B cell (primary cell): ENCODE measurements around the gene MTMR4. TPM values are rescaled to one million over a fixed set of nuclear protein-coding genes. Genes with fewer than 3 reads are reported as not detected.

Experiments used
- ATAC-seq: fragments of 200-7000 bp; cut with Tn5 transposase; one replicate; pipeline ENCODE4 v1.10.0; 2021; ENCODE audit warnings: low read depth, mild to moderate bottlenecking, moderate number of reproducible peaks, moderate library complexity
- CTCF ChIA-PET: fragments of 350-600 bp; sonication (Branson Sonifier 250); formaldehyde crosslinking; loops from one replicate; lab custom pipeline; 2021; ENCODE audit warnings: antibody characterized with exemption, inconsistent platforms; lab: Charles Lee
- POLR2A ChIA-PET: fragments of 350-600 bp; sonication (Branson Sonifier 250); formaldehyde crosslinking; loops from one replicate; lab custom pipeline; 2021; ENCODE audit warnings: antibody characterized with exemption; lab: Charles Lee
- DNase-seq: peaks from one replicate; pipeline ENCODE4 v3.0.0; 2013
- H2AFZ ChIP-seq: 2 replicates; pipeline ENCODE4 v1.6.1; 2012; ENCODE audit warnings: mild to moderate bottlenecking, low read depth, low read length; ENCODE audit not compliant: insufficient read depth, poor library complexity, severe bottlenecking
- H3K27ac ChIP-seq, 2 donors: 1 replicate in 1 of 2; 2 replicates in 1 of 2; pipeline ENCODE4 v1.5.1; 2012 to 2013; ENCODE audit warnings: low read length in 2 of 2, mild to moderate bottlenecking in 2 of 2, moderate library complexity in 1 of 2
- H3K27me3 ChIP-seq, 4 experiments: fragments of 200-600 bp in 1 of 4; sonication (generic) in 1 of 4; replicated peaks in 1 of 4; 1 replicate in 2 of 4; 2 replicates in 2 of 4; pipeline versions ENCODE4 v1.6.1 to v1.7.0; 2013 to 2016; ENCODE audit warnings: low read length in 3 of 4, mild to moderate bottlenecking in 2 of 4, mixed read lengths in 1 of 4, moderate library complexity in 1 of 4; ENCODE audit not compliant: insufficient read depth in 4 of 4, control insufficient read depth in 3 of 4; ENCODE audit errors: control extremely low read depth in 1 of 4
- H3K36me3 ChIP-seq, 2 experiments: replicated peaks in 1 of 2; 1 replicate in 1 of 2; 2 replicates in 1 of 2; pipeline versions ENCODE4 v1.6.1 to v1.7.1; 2013; ENCODE audit warnings: low read length in 1 of 2; ENCODE audit not compliant: insufficient read depth in 2 of 2, control insufficient read depth in 1 of 2; ENCODE audit errors: control extremely low read depth in 1 of 2, extremely low read depth in 1 of 2
- H3K4me1 ChIP-seq, 2 donors: fragments of 200-600 bp in 1 of 2; sonication (generic) in 1 of 2; 1 replicate in 1 of 2; 2 replicates in 1 of 2; pipeline versions ENCODE4 v1.5.1 to v1.6.1; 2013 to 2017; ENCODE audit warnings: low read length in 2 of 2; ENCODE audit not compliant: control insufficient read depth in 2 of 2, insufficient read depth in 2 of 2
- H3K4me2 ChIP-seq: replicated peaks from 2 replicates; pipeline ENCODE3; 2012; ENCODE audit warnings: mild to moderate bottlenecking, low read depth, low read length; ENCODE audit not compliant: poor library complexity, severe bottlenecking
- H3K4me3 ChIP-seq, 5 experiments: fragments of 200-600 bp in 1 of 5; sonication (generic) in 1 of 5; 1 replicate in 3 of 5; 2 replicates in 2 of 5; pipeline versions ENCODE4 v1.5.1 to v1.7.0; 2011 to 2016; ENCODE audit warnings: low read length in 4 of 5, mild to moderate bottlenecking in 4 of 5, low read depth in 2 of 5, control low read depth in 1 of 5, moderate library complexity in 1 of 5; ENCODE audit not compliant: insufficient read depth in 1 of 5; ENCODE audit errors: control extremely low read depth in 1 of 5, extremely low read depth in 1 of 5
- H3K79me2 ChIP-seq: fragments of 200-600 bp; sonication (generic); one replicate; pipeline ENCODE4 v1.6.0; 2016; ENCODE audit warnings: low read length; ENCODE audit not compliant: control insufficient read depth, insufficient read depth
- H3K9ac ChIP-seq: fragments of 200-600 bp; sonication (generic); 2 replicates; pipeline ENCODE4 v1.6.1; 2017; ENCODE audit warnings: mild to moderate bottlenecking, low read length, moderate library complexity
- H3K9me3 ChIP-seq, 3 donors: one replicate each; pipeline versions ENCODE4 v1.6.1 to v1.7.1; 2013; ENCODE audit warnings: low read length in 2 of 3; ENCODE audit not compliant: control insufficient read depth in 2 of 3, insufficient read depth in 1 of 3; ENCODE audit errors: control extremely low read depth in 1 of 3
- H4K20me1 ChIP-seq: 2 replicates; pipeline ENCODE4 v1.6.0; 2012; ENCODE audit warnings: mild to moderate bottlenecking, low read length; ENCODE audit not compliant: insufficient read depth, control insufficient read depth, poor library complexity, severe bottlenecking
- H3K27ac Mint-ChIP-seq: one replicate; pipeline ENCODE4 v1.8.0; 2021; ENCODE audit warnings: mixed read lengths
- H3K27me3 Mint-ChIP-seq: one replicate; pipeline ENCODE4 v1.8.0; 2021; ENCODE audit warnings: mixed read lengths
- H3K4me1 Mint-ChIP-seq: one replicate; pipeline ENCODE4 v1.8.0; 2021; ENCODE audit warnings: mixed read lengths
- H3K4me3 Mint-ChIP-seq: one replicate; pipeline ENCODE4 v1.8.0; 2021; ENCODE audit warnings: mixed read lengths
- H3K9me3 Mint-ChIP-seq: one replicate; pipeline ENCODE4 v1.8.0; 2022; ENCODE audit warnings: mixed read lengths; ENCODE audit not compliant: insufficient read depth
- CTCF ChIP-seq: fragments of 200-600 bp; IDR thresholded peaks from one replicate; pipeline ENCODE4 v1.8.0; 2022; ENCODE audit warnings: antibody characterized with exemption, mild to moderate bottlenecking
- EZH2 ChIP-seq: IDR thresholded peaks from 2 replicates; pipeline ENCODE4 v1.6.1; 2012; ENCODE audit warnings: borderline replicate concordance, low read depth, mild to moderate bottlenecking, moderate library complexity, low read length; ENCODE audit not compliant: insufficient read depth, poor library complexity, severe bottlenecking
- WGBS: methylation state at CpG from one replicate; pipeline ENCODE4 v1.1.5; 2013; ENCODE audit warnings: missing lambda C conversion rate; ENCODE audit not compliant: insufficient coverage; 5-methylcytosine and 5-hydroxymethylcytosine counted together
- intact Hi-C: fragments of 100-400 bp; cut with micrococcal nuclease; formaldehyde crosslinking; loops from one replicate; pipeline ENCODE4 v1.10.0; 2022
- polyA plus RNA-seq: library from polyadenylated mRNA; depleted of rRNA; stranded (reverse); fragments of >200 nt; gene quantifications from 2 replicates; pipeline ENCODE4 v1.2.3, GENCODE V29; 2012
- total RNA-seq, 2 donors: library from RNA; stranded (reverse); fragments of 120-200 nt in 1 of 2; gene quantifications; 1 replicate in 1 of 2; 2 replicates in 1 of 2; pipeline versions ENCODE4 v1.2.3 to v1.2.4, GENCODE V29; 2013 to 2022

The MTMR4 gene
- total and polyA plus RNA-seq, 2 donors (not counting 1 experiment from before 2014, with no cell fraction given), result 35.2 to 84.7 TPM

DNA sequence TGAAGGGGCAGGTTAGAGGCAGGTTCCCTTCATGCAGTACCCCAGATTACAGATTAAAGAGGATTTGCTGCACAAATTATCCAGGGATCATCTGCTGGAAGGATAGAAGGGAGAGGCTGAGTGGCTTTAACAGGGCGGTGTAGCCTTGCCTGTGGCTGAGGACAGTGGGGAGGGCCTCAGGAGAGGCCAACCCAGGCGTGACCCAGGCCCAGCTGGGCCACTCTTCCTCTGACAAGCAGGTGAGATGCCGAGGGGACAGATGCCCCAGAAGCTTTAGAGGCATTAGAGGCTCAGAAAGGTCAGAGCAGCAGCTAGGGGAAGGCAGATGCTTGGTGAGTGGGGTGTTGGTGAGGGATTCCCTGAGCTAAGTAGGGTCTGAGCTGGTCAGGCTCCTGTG lies 18.1 kb upstream of the MTMR4 start:
- Mint-ChIP-seq H3K4me1 (peaks cover 5% of the 10 kb centered on the region), H3K27ac (no peak overlapping the region), H3K27me3 (peaks cover 45% of the 10 kb centered on the region), H3K9me3 (no peaks in the 10 kb centered on the region), H3K4me3 (peak overlapping the region; percentile 76)
- peak overlapping the region; percentile 67 for H3K9ac ChIP-seq
- H3K79me2 ChIP-seq, result no peaks in the 10 kb centered on the region
- peak overlapping the region in 1 of 5 experiments; percentile 63 for H3K4me3 ChIP-seq
- no peak overlapping the region for H3K27ac ChIP-seq
- no peaks in the 10 kb centered on the region for H3K36me3 ChIP-seq
- no peak for DNase-seq
- H3K4me2 ChIP-seq, result peak overlapping the region; percentile 93
- H3K27me3 ChIP-seq, result peaks cover 0 to 57% (median 15%) of the 10 kb centered on the region in 4 experiments
- intact Hi-C loops, result loop anchor here (1.0 to 5.0 kb wide), 4 partner anchors 14 to 470 kb away; partner anchors contain the start of genes RAD51C and TEX14
- H3K9me3 ChIP-seq, result no peaks in the 10 kb centered on the region
- no peak for ATAC-seq
- no peaks in the 10 kb centered on the region for H4K20me1 ChIP-seq
- WGBS, result 67% methylated on average over 3 of the region's 3 CpGs
- peak overlapping the region; percentile 81 for H2AFZ ChIP-seq
- POLR2A ChIA-PET, result interaction anchor here (1.5 kb wide), 1 partner anchor 314 kb away, joined by 3 read pairs; the partner anchor contains the start of gene MKS1
- TF ChIP-seq CTCF (no peak), EZH2 (no peak)
- CTCF ChIA-PET, result interaction anchor here (0.9 to 1.9 kb wide), 2 partner anchors 178 to 474 kb away, joined by 3 to 7 read pairs; no protein-coding TSS in a partner anchor
- peaks cover 12 to 13% of the 10 kb centered on the region in 2 donors for H3K4me1 ChIP-seq
